GM21526 (cell line): Measurements from ENCODE around the gene CSNK1G3.
A peak's percentile ranks its signal among the peaks of the same experiment; 100 is the strongest.
"Not testable (repeated sequence)": the region's sequence is repeated elsewhere in the genome, so short reads cannot be mapped to it uniquely, and the experiment has no call there.

Source experiments
- ATAC-seq: cut with Tn5 transposase; IDR thresholded peaks from one replicate; pipeline ENCODE4 v1.9.1; 2021; ENCODE audit warnings: moderate library complexity; ENCODE audit not compliant: unreplicated experiment, low FRiP score

The CSNK1G3 gene

GRCh38 chr5:123511648-123512605, at the start of gene CSNK1G3:
Gene CSNK1G3 (plus strand): TSS chr5:123512177. CDS start chr5:123545664, 33,487 bp downstream.
- peak; percentile 93 for ATAC-seq

DNA sequence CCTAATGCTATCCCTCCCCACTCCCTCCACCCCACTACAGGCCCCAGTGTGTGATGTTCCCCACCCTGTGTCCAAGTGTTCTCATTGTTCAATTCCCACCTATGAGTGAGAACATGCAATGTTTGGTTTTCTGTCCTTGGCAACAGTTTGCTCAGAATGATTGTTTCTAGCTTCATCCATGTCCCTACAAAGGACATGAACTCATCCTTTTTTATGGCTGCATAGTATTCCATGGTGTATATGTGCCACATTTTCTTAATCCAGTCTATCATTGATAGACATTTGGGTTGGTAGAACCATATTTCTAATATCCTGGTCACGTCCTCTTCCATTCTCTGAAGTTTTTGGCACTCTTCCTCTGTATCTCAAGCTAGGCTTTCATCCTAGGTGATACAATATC, 45.1 kb upstream of the CSNK1G3 start:
- not testable (repeated sequence) for ATAC-seq

GRCh38 chr5:123471385-123471784, 40.6 kb upstream of the CSNK1G3 start:
- ATAC-seq, result no peak

GRCh38 chr5:123472150-123472924, 39.6 kb upstream of the CSNK1G3 start:
- ATAC-seq, result no peak

DNA sequence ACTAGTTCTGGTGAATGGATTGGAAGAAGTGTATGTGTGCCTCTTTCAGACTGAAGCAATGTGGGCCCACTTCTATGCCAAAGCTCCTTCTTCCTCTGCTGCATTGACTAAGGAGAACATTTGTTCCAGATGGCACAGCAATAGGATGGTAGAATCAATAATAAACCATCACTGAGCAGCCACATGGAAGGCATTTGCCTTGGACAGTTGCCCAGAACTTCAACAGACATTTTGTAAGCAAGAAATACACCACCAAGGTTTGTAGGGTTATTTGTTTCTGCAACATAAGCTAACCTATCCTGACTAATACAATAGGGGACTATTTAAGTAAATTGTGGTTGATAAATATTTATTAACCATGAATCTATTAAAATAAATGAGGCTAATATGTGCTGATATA, 37.7 kb upstream of the CSNK1G3 start:
- no peak for ATAC-seq

GRCh38 chr5:123476731-123477130, 35.2 kb upstream of the CSNK1G3 start:
- no peak for ATAC-seq

DNA sequence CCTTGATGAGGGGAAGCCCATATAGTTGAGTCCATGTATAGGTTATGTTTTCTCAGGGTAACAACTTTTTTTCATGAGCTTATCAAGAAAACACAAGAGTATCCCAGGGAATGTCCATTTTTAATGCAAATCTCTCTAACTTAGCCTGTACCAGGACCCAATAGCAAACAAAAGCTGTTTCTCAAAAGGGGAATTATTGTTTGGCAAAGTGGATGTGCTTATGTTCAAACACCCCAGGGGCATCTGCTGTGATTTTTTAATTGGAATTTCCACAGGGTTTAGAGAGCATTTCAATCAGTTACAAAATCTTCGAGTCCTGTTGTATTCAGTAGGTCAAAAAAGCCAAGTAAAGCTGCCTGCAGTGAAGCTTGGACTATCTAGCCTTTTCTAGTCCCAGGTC, 33.4 kb upstream of the CSNK1G3 start:
- no peak for ATAC-seq

DNA sequence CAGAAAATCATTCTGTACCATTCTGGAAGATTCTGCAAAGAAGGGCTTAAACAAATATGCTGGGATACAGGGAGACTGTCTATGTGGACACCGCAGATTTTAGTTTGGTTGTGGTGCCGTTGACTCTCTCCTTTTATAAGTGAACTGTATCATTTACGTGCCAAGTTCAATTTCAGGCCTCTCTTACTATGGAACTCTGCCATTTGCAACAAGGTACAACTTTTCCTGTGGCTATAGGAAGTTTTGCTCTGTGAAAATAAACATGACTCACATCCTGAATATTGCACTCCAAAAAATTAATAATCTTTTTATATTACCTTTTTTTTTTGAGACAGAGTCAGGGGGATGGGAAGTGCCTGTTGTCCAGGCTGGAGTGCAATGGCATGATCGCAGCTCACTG, 29.7 kb upstream of the CSNK1G3 start:
- ATAC-seq, result no peak

- ATAC-seq, result no peak
These were observed 28.4 kb upstream of the CSNK1G3 start for GRCh38 chr5:123483446-123484077.

DNA sequence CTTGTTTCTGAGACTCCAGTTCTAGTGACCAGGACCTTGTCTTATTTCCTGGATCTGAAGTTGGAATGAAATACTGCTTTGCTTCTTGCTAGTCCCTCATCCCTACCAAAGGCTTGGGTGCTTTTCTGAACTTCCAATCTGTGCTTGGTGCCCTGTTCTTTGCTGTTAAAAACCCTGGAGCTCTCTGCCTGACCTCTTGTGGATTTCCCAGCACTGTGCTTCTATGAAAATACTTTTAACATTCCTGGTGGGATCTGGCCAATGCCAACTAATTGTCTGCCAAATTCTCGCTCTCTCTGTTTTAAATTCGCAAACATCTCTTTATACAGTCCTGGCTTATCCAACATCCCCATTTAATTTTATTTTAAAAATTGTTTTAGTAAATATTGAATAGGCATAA, 26.7 kb upstream of the CSNK1G3 start:
- ATAC-seq, result no peak

DNA sequence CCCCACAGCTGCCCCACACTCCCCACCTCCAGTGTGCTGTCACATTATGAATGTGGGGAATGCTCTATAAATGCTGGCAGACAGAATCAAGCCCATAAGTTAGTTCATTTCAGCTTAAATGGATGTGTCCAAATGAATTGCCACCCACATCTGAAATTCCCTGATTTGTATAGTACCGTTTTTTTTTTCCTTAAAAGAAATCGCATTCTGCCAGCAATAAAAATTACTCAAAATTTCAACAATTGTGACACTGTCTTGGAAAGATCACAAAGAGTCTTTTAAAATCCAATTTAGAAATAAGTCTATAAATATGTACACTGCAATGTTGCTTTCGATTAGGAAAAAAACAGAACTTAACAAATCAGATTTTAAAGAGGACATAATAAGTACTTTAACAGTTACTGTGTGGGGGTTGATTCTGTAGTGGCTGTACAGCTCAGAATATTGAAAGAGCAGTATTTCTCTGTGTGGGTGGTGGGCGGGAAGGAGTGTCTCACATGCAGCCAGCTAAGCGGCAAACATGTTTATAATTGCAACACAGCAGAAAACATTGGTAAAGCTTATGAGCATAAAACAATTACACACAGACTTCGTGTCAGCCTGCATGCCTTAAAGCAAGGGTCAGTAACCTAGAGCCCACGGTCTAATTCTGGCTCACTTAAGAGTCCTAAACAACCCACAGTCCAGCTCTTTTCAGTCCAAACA, 24.9 kb upstream of the CSNK1G3 start:
- no peak for ATAC-seq

GRCh38 chr5:123490974-123491373, 21.0 kb upstream of the CSNK1G3 start:
- no peak for ATAC-seq

- ATAC-seq, result not testable (repeated sequence)
These were observed 16.8 kb upstream of the CSNK1G3 start for GRCh38 chr5:123495211-123495610.

GRCh38 chr5:123496892-123497291, 15.1 kb upstream of the CSNK1G3 start:
- no peak for ATAC-seq

DNA sequence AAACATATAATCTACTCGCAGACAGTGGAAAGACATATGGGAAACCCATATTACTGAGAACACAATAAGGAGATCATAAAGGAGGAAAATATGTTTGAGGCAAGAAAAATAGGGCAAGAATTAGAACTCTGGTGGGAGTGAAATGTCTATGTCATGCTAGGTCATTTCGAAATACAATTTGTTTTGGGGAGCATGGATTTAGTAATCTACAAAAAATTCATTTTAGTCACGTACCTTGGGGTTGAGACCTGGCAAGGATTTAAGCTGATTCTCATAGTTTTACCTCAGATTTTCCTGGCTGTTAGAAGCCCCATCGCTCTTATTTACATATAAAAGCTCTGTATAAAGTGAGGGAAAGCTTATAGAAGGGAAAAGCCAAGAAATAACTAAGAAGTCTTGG, 11.5 kb upstream of the CSNK1G3 start:
- ATAC-seq, result no peak

DNA sequence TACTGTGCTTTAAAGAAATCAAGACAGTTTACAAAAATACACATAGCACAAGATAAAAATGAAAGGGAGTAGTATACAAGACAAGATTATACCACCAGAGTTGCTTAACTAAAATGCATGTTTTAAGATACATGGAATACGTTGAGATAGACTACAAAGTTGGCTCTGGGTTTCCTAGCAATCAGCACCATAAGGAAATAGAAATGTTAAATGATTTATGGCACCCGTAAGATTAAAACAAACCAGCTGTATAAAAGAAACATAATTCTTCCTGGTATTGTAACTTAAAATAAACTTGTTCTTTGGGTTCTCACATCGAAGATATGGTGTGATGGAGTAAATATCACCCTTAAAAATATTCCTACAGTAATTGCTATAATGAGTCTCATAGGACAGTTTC, 9.9 kb upstream of the CSNK1G3 start:
- ATAC-seq, result no peak

DNA sequence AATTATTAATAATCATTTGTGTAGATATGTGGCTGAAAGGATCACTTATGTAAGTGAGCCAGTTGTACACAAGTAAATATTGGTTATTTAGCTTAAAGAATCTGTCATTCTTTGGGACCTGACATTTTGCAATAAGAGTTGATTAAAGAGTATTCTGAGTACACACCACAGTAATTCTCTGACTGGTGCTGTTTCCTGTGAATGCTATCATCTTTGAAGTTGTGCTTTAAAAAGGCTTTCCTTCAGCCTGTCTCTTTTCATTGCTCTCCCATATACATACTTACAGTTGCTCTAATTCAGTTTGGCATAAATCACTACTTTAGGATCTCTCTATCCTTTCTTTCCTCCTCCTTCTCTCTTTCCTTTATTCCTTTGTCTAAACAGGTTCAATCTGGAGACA, 8.7 kb upstream of the CSNK1G3 start:
- no peak for ATAC-seq

GRCh38 chr5:123505633-123506032, 6.3 kb upstream of the CSNK1G3 start:
- ATAC-seq, result no peak

- no peak for ATAC-seq
These were observed 3.5 kb upstream of the CSNK1G3 start for GRCh38 chr5:123508441-123508840.

DNA sequence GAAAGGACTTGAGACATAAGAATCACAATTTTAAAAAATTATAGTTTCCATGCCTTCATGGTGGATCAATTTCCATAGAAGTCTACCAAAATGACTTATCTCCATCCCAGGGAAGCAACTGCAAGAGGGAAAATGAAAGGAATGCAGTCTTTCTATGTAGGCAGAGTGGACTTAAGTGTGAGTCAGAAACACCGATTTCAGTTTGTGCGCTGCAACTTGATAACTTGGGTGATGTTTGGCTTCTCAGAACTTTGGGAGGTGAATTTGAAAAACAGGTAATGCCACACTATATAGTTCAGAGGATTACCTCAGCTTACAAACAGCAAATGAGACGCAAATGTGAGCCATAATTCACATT, 708 bp upstream of the CSNK1G3 start:
- ATAC-seq, result no peak
